ENCODE results near the gene TMEM179.

DNA sequence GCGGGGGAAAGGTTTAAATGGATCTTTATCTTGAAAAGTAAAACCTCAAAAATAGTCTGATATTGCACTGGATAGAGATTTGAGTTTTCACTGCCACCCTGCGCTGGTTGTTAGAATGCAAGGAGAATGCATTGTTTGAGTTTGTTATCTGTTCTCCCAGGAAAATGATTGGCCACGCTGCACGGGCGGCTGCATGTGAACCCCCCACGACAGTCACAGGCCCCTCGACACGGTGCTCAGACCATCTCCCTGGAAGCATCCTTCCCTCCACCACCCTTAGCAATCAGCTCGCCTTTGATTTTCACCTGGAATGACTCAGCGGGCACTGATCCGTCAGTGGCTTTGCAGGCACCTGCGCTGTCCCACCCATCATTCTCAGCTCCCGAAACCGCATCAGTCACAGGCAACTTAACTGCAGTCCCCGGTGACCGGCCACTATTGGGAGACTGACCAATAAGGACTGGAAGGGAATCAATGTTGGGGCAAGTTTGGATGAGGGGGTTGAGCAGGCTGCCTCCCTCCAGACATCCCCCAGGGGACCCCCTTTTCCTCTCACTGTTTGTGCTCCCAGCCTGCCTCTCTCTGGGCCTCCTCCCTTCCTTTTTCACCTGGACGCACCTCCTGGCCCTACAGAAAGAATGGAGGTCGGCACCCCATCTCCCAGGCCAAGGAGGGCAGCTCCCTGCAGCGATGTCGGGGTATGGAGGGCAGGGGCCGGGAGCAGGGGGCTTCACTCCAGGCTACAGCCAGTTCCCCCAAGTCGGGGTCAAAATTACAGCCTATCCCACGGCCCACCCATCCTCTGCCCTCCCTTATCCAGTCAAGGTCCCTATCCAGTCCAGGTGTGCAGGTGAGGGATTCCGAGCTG lies 53.5 kb downstream of the TMEM179 start:
- no peak for TF ChIP-seq CTCF (IDR thresholded peaks at IDR 0.05)
- no peak for TF ChIP-seq POLR2A (IDR thresholded peaks at IDR 0.05)
- no peak for TF ChIP-seq POLR2AphosphoS5 (IDR thresholded peaks at IDR 0.05)
